Ovary (tissue), 9 donors: ENCODE results near the gene ASF1A. TPM values are rescaled to one million over a fixed set of nuclear protein-coding genes. Genes with fewer than 3 reads are reported as not detected.

Experiments used
- DNase-seq, 5 donors: peaks; one replicate each; pipeline ENCODE4 v3.0.0-alpha.2; 2019 to 2020
- H3K27ac ChIP-seq, 2 donors: fragments of 200-600 bp; one replicate each; pipeline versions ENCODE4 v1.5.1 to v1.8.0; 2019 to 2022
- H3K27me3 ChIP-seq: fragments of 200-600 bp; one replicate; pipeline ENCODE4 v1.8.0; 2022
- H3K36me3 ChIP-seq: fragments of 200-600 bp; sonication (generic); one replicate; pipeline ENCODE4 v1.5.1; 2019
- H3K4me1 ChIP-seq: one replicate; pipeline ENCODE4 v1.8.1; 2013; ENCODE audit warnings: mild to moderate bottlenecking, moderate library complexity; ENCODE audit not compliant: insufficient read depth
- H3K4me3 ChIP-seq: fragments of 200-600 bp; sonication (generic); one replicate; pipeline ENCODE4 v1.5.1; 2017
- H3K9me3 ChIP-seq, 2 donors: fragments of 200-600 bp in 1 of 2; sonication (generic) in 1 of 2; one replicate each; pipeline versions ENCODE4 v1.5.1 to v1.8.1; 2013 to 2019; ENCODE audit warnings: mild to moderate bottlenecking in 1 of 2, moderate library complexity in 1 of 2
- EP300 ChIP-seq: sonication (generic); formaldehyde crosslinking; IDR thresholded peaks from one replicate; pipeline ENCODE4 v1.6.1; 2017; ENCODE audit warnings: antibody characterized with exemption
- POLR2A ChIP-seq: fragments of 450-650 bp; IDR thresholded peaks from one replicate; pipeline ENCODE4 v1.6.1; 2017; ENCODE audit warnings: antibody characterized with exemption, mild to moderate bottlenecking, moderate library complexity
- WGBS, 3 donors: extraction: QIAGEN DNeasy Blood & Tissue Kit in 1 of 3; methylation state at CpG; one replicate each; pipeline versions ENCODE4 v1.1.5 to v1.1.7; 2013 to 2017; 5-methylcytosine and 5-hydroxymethylcytosine counted together
- intact Hi-C, 4 donors: fragments of 100-400 bp; cut with DNase I; formaldehyde crosslinking; loops; one replicate each; pipeline versions ENCODE4 v1.11.0 to v1.15.1; 2022 to 2023
- polyA plus RNA-seq, 2 donors: library from polyadenylated mRNA; stranded (reverse); fragments of 200-250 nt in 1 of 2; fragments of 350-450 nt in 1 of 2; fragmentation: Illumina TruSeq in 1 of 2; extraction: RNeasy Lipid Tissue Mini Kit (QIAGEN cat#74804) in 1 of 2; gene quantifications; one replicate each; pipeline ENCODE4 v1.2.3, GENCODE V29; 2013 to 2014
- total RNA-seq, 7 donors: library from RNA; depleted of rRNA in 2 of 7; stranded (reverse); fragments of >200 nt in 2 of 7; fragmentation: NEBNext Ultra II Directional in 3 of 7; extraction: Animal tissue kit (Norgen Biotek cat#: 25700) in 3 of 7; gene quantifications; one replicate each; pipeline versions ENCODE4 v1.1.0 to v1.2.4, GENCODE V29; 2016 to 2023
- TF ChIP-seq, protein P1 (sequence below), 3 donors: fragments of 450-650 bp in 2 of 3; fragments of 200-600 bp in 1 of 3; IDR thresholded peaks; one replicate each; pipeline versions ENCODE4 v1.5.1 to v1.8.0; 2016 to 2022; ENCODE audit warnings: antibody characterized with exemption in 3 of 3, mild to moderate bottlenecking in 1 of 3
- donor health status: DM: no; HTN: no; CAD: no; lungs with moderate emphysema.
- donor health status: DM: no; HTN: no; CAD: no.
- donor health status: Bipolar disorder and iron deficiency.
- donor health status: DM: yes; HTN: yes; CAD: no.
- donor health status: DM: no; HTN: no; CAD: no.
- donor health status: DM: yes; HTN: yes; CAD: no.

ASF1A gene
- total and polyA plus RNA-seq, 9 donors, result 9.9 to 30.7 (median 22.3) TPM

GRCh38 chr6:118873239-118873638 lies 20.7 kb upstream of the ASF1A start:
- DNase-seq, result no peak
- TF ChIP-seq, protein P1, sequence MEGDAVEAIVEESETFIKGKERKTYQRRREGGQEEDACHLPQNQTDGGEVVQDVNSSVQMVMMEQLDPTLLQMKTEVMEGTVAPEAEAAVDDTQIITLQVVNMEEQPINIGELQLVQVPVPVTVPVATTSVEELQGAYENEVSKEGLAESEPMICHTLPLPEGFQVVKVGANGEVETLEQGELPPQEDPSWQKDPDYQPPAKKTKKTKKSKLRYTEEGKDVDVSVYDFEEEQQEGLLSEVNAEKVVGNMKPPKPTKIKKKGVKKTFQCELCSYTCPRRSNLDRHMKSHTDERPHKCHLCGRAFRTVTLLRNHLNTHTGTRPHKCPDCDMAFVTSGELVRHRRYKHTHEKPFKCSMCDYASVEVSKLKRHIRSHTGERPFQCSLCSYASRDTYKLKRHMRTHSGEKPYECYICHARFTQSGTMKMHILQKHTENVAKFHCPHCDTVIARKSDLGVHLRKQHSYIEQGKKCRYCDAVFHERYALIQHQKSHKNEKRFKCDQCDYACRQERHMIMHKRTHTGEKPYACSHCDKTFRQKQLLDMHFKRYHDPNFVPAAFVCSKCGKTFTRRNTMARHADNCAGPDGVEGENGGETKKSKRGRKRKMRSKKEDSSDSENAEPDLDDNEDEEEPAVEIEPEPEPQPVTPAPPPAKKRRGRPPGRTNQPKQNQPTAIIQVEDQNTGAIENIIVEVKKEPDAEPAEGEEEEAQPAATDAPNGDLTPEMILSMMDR (IDR thresholded peaks at IDR 0.05), result no peak
- TF ChIP-seq POLR2A, result no peak
- TF ChIP-seq EP300, result no peak
- H3K27ac ChIP-seq, result no peak overlapping the region
- intact Hi-C loops, result no loop called here
- H3K4me1 ChIP-seq, result peaks cover 5% of the 10 kb centered on the region
- no peaks in the 10 kb centered on the region for H3K27me3 ChIP-seq
- no peak overlapping the region for H3K4me3 ChIP-seq
- WGBS, 3 donors, result 80 to 82% (median 82%) methylated on average over 2 of the region's 2 CpGs
- no peaks in the 10 kb centered on the region for H3K9me3 ChIP-seq
- H3K36me3 ChIP-seq, result no peaks in the 10 kb centered on the region

- DNase-seq, result no peak
- Histone ChIP-seq H3K4me1 (peaks cover 5% of the 10 kb centered on the region), H3K4me3 (no peak overlapping the region), H3K9me3 (no peaks in the 10 kb centered on the region), H3K27me3 (no peaks in the 10 kb centered on the region), H3K36me3 (no peaks in the 10 kb centered on the region), H3K27ac (no peak overlapping the region)
- intact Hi-C loops, result no loop called here
- TF ChIP-seq, protein P1 (IDR thresholded peaks at IDR 0.05), result no peak
- no peak for TF ChIP-seq POLR2A
- no peak for TF ChIP-seq EP300
- WGBS, 3 donors, result 84 to 92% (median 90%) methylated on average over 2 of the region's 2 CpGs
Measured at GRCh38 chr6:118875672-118876071, 18.3 kb upstream of the ASF1A start.

DNA sequence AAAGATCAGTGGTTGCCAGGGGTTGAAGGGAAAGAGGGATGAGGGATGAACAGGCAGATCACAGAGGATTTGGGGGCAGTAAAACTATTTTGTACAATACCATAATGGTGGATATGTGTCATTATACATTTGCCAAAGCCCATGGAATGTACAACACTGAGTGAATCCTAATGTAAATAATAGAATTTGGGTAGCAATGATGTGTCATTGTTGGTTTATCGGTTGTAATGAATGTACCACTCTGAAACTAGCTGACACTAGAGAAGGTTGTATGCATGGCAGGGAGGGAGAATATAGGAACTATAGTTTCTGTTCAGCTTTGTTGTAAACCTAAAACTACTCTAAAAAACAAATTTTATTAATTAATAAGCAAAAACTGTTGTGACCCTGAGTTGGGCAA lies 17.8 kb upstream of the ASF1A start:
- TF ChIP-seq POLR2A (no peak), EP300 (no peak)
- TF ChIP-seq, protein P1 (IDR thresholded peaks at IDR 0.05), result no peak
- no peak overlapping the region for H3K4me3 ChIP-seq
- no peaks in the 10 kb centered on the region for H3K27me3 ChIP-seq
- H3K9me3 ChIP-seq, result no peaks in the 10 kb centered on the region
- H3K27ac ChIP-seq, result no peak overlapping the region
- H3K4me1 ChIP-seq, result peaks cover 5% of the 10 kb centered on the region
- H3K36me3 ChIP-seq, result no peaks in the 10 kb centered on the region
- intact Hi-C loops, result no loop called here
- WGBS, 3 donors, result 90 to 97% (median 95%) methylated on average over 1 of the region's 1 CpG
- DNase-seq, result no peak

DNA sequence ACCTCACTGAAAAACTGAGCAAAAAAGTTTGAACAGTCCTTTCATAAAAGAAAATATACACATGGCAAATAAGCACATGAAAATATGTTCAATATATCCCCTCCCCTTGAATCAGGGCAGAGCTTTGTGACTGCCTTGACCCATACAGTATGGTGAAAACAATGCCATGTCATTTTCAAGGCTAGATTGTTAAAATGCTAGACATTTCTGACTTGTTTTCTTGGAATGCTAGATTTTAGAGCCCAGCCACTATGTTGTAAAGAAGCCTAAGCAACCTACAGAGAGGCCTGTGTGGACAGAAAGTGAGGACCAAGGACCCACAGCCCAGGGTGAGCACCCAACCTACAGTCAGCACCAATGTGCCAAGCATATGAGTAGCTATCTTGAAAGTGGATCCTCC lies 17.1 kb upstream of the ASF1A start:
- no peak for TF ChIP-seq EP300
- TF ChIP-seq POLR2A, result no peak
- TF ChIP-seq, protein P1 (IDR thresholded peaks at IDR 0.05), result no peak
- Histone ChIP-seq H3K36me3 (no peaks in the 10 kb centered on the region), H3K4me3 (no peak overlapping the region), H3K27me3 (no peaks in the 10 kb centered on the region), H3K9me3 (no peaks in the 10 kb centered on the region), H3K27ac (no peak overlapping the region), H3K4me1 (peaks cover 5% of the 10 kb centered on the region)
- no peak for DNase-seq
- intact Hi-C loops, result no loop called here

DNA sequence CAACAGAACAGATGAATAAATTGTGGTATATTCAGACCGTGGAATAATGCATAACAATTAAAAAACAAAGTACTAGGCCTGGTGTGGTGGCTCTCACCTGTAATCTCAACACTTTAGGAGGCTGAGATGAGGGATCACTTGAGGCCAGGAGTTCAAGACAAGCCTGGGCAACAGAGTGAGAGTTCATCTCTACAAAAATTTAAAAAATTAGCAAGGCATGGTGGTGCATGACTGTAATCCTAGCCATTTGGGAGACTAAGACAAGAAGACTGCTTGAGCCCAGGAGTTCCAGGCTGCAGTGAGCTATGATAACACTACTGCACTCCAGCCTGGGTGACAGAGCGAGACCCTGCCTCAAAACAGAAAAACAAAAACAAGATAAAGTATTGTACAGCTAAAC lies 16.1 kb upstream of the ASF1A start:
- H3K4me1 ChIP-seq, result peaks cover 6% of the 10 kb centered on the region
- no peak overlapping the region for H3K27ac ChIP-seq
- intact Hi-C loops, result no loop called here
- TF ChIP-seq, protein P1 (IDR thresholded peaks at IDR 0.05), result no peak
- TF ChIP-seq EP300 (no peak), POLR2A (no peak)
- no peaks in the 10 kb centered on the region for H3K27me3 ChIP-seq
- H3K9me3 ChIP-seq, result no peaks in the 10 kb centered on the region
- no peaks in the 10 kb centered on the region for H3K36me3 ChIP-seq
- no peak overlapping the region for H3K4me3 ChIP-seq
- WGBS, 3 donors, result 87 to 92% (median 90%) methylated on average over 2 of the region's 2 CpGs
- DNase-seq, result no peak
